GM10847 (cell line): Measurements from ENCODE around the gene GPC6.

Experiments used
- POLR2A ChIP-seq: IDR thresholded peaks from 2 replicates; pipeline ENCODE4 v1.6.1; 2011; ENCODE audit not compliant: insufficient read length; ENCODE audit errors: extremely low read depth

The GPC6 gene

DNA sequence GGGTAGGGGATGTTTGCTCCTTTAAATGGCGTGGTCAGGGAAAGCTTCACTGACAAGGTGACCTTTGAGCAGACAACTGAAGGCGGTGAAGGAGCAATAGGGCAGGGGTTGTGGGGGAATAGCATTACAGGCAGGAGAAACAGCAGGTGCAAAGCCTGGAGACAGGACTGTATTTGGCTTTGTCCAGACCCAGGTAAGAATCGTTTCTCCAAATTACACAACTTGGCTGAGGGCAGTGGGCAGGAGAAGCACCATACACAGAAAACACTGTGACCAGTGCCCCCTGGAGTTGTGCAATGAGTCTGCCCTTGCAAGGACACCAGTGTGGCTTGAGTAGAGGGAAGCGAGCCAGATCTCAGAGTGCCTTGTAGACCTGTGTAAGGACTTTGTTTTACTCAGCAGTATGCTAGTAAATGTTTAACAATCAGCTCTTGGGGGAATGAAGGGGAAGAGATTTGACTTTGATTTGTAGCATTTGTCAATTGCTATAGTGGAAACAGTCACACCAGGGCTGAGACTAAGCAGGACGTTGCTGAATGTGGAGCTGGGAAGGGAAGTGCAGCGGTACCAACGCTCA lies 892.8 kb downstream of the GPC6 start:
- TF ChIP-seq POLR2A: no peak

DNA sequence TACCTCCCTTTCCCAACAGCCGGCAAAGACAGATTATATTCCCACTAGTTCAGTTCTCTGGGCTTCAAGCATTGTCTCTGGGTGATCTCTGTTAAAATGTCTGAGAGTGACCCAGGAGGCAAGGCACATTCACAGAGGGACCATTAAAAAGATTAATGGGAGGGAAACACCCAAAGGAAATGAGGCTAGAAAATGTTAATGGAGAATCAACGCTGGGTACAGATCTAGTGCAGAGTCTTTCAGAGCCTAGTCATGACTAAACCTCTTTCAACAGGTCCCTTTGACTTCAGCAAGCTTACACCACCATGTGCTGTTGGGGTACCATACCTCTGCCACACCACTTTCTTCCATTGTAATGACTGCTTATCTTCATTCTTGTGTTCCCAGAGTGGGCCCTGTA lies 894.3 kb downstream of the GPC6 start:
- no peak for TF ChIP-seq POLR2A

DNA sequence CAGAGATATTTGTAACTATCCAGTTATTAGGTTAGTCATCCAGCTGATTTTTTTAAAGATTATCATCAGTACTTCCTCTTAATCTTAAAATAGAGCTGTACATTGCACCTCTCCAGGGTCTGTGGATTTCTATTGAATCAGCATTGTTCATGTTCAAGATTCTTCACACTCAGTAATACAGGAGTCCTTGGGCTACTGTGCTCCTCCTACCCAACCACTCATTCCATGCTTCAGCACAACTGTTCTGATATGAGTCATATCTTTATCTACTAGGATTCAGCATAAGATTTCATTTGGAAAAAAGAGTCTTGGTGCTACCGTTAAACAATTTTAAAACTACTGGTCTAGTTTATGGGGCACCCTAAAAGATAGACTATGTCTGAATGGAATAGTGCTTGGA lies 895.1 kb downstream of the GPC6 start:
- TF ChIP-seq POLR2A: no peak

DNA sequence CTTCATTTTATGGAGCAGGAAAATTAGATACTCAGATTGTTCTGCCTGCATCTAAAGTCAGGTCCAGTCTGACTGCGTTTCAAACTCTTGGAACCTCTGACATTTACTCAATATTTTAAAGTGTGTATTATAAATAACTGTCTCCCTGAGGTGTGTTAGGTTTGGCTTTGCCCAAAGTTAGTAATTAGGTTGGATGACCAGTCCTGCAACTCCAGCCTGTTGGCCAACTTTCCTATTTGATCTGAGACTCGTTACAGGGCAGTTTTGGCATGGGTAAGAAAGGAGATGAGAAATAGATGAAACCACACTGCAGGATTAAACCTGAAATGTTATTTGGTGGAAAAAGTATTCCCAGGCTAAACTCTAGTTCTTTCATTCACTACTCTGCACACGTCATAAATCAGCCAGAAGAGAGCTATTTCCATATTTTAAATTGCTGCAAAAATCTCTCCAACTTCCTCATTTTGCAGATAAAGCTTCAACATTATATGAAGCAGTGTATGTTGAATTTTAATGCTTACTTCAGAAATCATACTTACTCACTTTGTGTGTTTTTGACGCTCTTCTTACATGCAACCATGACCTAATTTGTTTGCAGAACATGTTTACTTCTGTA lies 895.8 kb downstream of the GPC6 start:
- TF ChIP-seq POLR2A: no peak

DNA sequence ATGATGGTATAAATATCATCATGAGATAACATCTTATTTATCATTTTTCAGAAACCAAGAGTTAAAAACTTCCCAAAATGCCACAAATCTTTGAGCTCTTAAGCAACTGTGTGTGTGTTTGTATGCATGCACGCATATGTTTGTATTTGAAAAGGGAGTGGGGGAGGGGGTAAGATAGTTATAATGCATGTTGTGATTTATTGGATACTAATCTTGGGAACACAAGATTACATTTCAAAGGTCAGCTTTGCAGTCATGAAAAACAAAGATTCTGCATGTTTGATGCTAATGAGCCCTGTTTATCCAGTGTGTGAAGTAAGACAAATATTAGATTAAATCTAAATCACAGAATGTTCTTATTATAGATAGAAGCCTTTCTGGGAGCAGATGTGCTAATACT lies 897.0 kb downstream of the GPC6 start:
- TF ChIP-seq POLR2A: no peak

DNA sequence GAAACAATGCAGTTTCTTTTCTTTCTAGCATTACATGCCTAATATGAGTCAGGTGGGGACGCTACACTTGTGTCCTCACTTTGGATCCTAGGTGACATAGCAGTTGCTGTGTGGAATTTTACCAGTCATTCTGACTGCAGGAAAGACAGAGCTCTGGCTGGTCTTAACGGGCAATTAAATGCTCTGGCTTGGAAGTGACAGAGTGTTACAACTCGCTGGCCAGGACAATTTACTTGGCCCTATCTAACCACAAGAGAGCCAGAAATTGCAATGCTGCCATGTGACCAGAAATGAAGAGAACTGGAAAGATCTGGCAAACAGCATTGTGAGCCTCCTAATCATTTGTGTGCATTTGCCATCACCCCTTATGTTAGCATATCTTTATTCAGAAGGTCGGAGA lies 901.8 kb downstream of the GPC6 start:
- TF ChIP-seq POLR2A: no peak

DNA sequence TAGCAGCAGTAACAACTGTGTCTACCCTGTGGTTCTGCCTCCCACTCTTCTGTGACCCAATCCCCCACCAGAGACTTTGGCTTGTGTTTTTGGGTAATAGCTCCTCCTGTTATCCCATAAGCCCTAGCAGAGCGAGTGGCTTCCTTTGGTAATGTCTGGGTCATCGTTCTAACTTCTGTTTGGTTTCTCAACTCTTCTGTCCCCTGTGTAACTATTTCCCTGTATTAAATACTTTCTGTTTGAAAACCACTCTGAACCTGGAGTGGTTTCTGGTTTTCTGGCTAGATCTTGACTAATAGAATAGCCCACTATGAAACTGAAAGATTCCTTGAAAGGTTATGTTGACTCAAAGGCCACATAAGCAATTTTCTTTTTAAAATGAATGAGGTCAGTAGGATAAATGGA lies 902.9 kb downstream of the GPC6 start:
- no peak for TF ChIP-seq POLR2A

DNA sequence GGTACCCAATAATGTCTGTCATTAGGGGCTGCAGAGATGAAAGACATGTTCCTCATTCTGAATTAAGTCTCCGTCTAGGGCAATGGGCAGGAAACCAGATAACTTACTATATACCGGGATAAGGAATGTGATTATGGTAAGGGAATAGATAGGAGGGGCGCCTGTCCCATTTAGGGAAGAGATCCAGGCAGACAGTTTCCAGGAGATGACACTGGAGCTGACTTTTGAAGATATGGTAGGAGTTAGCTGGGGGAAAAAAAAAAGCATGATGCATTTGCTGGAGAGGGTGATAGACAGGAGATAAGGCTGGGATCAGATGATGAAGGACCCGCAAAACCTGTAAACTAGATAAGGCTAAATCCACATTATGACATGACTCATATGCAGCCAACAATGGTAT lies 912.2 kb downstream of the GPC6 start:
- no peak for TF ChIP-seq POLR2A

DNA sequence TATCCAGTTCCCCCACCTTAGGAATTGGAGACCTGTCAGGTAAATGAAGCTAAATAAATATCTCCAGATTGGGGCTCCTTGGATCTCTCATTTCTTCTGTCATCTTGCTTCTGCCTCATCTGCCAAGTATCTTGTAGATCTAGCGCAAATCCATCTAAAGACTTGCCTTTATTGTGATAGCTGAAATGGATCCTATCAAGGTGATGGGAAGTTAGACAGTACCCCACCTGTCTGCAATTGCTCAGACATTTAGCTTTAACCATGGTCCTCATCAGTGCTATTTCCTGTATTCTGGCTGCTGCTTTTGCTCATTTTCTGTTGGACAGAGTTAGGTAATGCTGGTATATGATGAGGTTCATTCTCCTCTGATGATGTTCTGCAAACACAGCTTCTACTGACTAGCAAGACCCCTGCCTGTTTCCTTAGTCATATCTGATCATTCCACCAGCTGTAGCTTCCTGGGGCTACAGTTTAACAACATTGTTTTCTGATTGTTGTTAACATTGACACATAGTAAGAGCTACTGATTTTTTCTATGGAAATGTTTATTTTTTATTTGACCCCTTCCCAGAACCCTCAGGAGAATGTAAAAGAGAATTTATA lies 912.9 kb downstream of the GPC6 start:
- no peak for TF ChIP-seq POLR2A

DNA sequence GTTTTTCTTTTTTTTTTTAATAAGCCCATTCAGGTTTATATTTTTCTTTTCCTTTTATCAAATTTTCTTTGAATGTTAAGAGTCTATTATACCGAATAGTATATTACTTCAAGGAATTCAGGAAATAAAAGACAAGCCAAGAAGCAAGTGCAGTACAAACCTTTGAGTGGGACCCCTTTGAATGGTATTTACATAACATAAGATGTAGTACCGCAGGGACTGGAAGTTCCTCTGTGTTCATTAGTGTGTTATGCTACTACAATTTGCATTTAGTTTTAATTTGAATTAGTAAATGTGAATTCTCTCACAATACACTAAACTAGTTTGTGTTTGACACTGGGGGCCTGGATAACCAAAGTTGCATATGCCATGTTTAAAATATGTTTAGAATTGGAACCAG lies 913.4 kb downstream of the GPC6 start:
- no peak for TF ChIP-seq POLR2A

DNA sequence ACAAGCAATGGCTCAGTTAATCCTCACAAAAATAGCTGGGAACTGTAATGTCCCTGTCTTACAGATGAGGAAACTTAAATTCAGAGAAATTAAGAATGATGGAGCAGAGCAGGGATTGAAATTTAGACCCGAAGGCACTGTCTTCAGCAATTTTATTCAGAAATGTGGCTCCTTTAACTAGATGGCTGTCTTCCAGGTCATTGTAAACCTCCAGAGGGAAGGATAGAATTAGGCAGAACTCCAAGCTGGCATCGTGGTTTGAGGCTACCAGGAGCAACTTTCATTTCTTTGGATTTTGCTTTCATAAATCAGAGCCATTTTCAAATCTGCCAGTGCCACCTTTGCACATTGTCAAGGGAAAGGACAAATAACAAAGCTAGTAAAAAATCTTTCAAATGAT lies 913.9 kb downstream of the GPC6 start:
- TF ChIP-seq POLR2A: no peak

DNA sequence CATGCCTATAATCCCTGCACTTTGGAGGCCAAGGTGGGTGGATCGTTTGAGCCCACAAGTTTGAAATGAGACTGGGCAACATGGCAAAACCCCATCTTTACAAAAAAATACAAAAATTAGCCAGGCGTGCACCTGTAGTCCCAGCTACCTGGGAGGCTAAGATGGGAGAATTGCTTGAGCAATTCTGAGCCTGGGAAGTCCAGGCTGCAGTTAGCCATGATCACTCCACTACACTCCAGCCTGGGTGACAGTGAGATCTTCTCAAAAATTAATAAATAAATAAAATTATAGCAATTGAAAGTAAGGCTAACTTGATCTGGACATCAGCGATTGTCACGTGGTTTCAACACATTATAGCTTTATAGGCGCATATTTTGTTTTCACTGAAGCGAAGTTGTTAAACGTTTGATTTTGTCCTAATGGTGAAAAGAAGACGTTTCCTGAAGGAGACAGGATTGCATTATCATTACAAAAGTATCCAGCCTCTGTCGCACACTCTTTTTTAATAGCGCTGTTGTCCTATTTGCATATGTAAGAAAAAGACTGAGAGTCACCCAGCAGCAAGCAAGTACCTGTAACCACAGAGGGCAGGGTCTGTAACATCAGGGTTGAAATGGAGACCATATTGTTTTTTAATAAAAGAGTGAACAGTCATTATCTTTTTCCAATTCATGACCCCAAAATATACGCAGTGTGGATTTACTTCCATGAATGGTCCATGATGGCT lies 917.2 kb downstream of the GPC6 start:
- no peak for TF ChIP-seq POLR2A

DNA sequence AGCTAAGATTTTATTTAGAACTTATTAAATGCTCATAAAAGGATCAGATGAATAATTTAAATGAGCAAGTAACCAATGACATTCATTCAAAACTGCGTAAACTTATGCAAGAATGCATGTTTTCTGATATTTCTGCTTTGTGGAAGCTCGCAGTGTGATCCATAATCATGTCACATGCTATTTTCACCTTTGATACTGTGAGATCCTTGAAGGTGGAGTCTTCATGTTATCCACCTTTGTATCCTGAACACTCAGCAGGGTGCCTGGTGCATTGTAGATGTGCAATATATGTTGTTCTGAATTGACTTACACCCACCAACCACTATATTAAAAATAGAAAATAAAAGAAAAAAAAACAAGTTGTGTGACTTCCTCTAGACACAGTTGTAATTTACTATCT lies 919.4 kb downstream of the GPC6 start:
- no peak for TF ChIP-seq POLR2A

DNA sequence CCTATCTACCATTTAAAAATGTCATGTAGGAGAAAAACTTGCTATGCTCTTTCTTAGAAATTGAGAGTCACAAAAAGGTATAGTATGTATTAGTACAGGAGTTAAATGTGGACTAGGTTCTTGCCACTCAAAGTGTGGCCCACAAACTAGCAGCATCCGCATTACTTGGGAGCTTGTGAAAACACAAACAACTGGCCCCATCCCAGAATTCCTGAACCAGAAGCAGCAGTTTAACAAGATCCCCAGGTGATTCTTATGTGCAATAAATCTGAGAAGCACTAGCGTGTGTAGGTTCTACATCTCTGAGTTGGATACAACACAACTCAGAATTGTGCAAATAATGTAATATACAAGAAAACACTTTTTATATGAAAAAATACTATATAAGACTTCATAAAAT lies 927.0 kb downstream of the GPC6 start:
- TF ChIP-seq POLR2A: no peak

DNA sequence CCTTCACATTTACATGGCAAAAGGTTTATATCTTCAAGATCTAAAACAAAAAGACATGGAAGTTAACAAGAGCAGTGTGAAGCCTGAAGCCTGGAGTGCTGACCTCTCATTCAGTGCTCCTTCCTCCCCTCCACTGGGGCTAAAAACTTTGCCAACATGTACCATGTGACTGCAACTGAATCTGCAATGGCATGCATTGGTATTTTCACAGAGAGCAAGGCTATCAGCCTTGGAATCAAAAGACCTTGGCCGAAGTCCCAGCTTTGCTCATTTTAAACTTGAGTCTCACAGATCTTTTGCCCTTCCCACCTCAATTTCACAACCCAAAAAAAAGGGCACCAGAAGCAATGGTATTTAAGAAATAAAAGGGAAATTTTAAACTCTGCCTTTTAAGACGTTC lies 927.8 kb downstream of the GPC6 start:
- TF ChIP-seq POLR2A: no peak

DNA sequence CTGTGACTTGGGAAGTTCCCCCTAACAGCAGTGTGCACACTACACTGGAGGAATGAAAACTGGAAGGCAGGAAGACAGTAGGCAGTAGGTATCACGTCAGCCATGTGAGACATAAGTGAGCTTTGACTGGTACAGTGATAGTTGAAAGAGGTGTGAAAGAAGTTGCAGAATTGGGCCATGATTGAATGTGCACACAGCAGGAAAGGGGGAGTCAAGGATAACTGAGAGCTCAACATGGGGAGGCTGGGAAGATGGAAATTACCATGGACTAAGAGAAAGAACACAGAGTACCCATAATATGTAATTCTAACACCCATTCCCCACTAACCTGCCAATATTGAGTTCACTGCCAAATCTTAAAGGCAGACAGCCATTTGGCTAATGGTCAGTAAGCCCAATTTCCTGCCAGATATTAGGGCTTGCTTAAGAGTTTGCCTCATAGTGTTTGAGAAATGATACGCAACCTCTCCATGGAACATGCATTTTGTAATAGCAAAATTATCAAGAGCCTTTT lies 931.2 kb downstream of the GPC6 start:
- TF ChIP-seq POLR2A: no peak
